Stimulated activated CD8-positive, alpha-beta memory T cell treated with anti-CD3 and anti-CD28 coated beads, Interleukin-15, amount 100 ng/mL, for 4 hours (primary cell): Measurements from ENCODE around the gene ZNF473.

ENCODE experiments used
- DNase-seq, 2 donors: peaks; one replicate each; pipeline ENCODE4 v3.0.0-alpha.2; 2020; ENCODE audit warnings: low read depth in 2 of 2

Gene ZNF473

DNA sequence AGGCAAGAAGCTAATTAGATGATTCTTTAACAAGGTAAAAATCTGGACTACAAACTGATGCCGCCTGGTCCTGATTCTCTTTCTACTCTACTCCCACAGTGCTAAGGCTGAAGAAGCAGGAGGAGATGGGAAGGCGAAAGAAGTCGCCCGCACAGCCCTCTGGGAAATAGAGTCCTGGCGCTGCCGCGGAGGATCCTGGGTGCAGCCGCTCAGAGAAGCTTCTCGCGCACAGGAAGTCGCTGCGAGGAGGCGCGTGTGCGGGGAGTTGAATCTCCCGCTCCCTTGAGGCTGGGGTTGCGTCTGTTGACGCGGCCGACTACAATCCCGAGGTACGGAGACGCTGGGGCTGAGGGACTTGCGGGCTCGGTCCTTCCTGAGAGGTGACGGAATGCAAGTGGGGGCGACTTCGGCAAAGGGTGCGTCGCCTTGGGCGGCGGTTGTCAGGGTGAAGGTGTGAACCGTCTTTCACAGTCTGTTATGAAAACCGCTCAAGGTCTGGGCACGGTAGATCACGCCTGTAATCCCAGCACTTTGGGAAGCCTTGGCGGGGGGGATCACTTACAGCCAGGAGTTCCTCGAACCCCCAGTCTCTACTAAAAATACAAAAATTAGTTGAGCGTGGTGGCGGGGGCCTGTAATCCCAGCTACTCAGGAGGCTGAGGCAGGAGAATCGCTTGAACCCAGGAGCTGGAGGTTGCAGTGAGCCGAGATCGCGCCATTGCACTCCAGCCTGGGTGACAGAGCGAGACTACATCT is at the start of gene ZNF473:
Gene ZNF473 (plus strand): TSS at position 212 of the 756 bp plus-strand sequence. CDS start 5,078 bp downstream, outside the sequence.
- DNase-seq, result peak; percentile 79 to 88

DNA sequence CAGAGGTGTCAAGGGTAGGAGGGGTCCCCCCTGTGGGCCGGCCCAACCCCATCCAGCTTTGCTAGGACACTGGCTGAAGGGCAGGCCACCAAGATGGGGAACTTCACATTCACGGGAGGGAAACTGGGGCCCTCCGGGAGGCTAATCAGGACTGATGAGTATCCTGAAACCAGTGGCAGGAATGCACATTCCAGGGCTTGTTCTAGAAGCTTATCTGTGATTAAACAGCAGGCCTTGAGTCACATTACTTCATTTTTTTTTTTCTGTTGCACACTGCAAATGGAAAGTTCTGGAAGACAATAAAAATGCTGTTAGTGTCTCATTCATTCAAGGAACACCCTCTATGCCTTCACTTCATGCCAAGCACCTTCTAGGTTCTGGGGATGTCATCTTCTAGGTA is 49.3 kb upstream of the ZNF473 start:
- DNase-seq, result no peak

DNA sequence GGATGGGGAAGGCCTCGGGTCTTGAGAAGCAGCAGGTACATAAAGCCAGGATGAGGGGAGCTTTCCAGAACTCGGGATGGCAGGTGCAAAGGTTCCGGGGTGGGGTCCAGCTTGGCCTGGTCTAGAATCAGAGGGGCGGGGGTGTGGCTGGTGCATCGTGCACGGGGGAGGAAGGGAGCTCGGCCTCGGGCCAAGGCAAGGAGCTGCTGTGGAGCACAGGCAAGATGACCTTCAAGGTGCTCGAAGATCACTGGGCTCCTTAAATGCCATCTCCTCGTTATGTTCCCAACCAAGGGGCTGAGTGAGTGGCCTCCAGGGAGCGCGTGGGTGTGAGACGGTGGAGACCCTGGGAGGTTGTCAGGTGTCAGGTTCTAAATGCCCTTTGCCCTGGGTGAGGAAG is 48.7 kb upstream of the ZNF473 start:
- DNase-seq, result no peak

GRCh38 chr19:49977881-49978280 is 47.9 kb upstream of the ZNF473 start:
- no peak for DNase-seq

DNA sequence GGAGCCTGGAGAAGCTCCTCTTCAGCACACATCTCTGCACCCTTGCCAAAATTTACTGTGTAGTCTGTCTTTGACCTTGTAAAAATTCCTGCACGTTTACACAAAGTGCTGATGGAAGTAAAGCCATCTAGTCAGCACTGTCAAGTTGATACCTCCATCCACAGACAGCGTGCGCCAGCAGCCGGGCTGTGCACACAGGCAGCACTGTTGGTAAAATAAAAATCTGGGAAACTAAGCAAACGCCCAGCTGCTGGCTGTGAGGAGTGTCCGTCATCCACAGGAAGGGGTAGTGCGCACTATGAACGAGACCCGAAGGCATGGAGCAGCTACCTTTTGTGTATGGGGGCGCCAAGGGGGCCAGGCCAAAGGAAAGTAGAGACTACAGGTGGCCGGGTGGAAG is 47.5 kb upstream of the ZNF473 start:
- DNase-seq, result no peak

- no peak for DNase-seq
These were observed 43.9 kb upstream of the ZNF473 start for GRCh38 chr19:49981603-49982593.

- DNase-seq, result peak; percentile 36 to 55
These were observed 42.1 kb upstream of the ZNF473 start for GRCh38 chr19:49983645-49984229.

GRCh38 chr19:49984491-49984890 is 41.3 kb upstream of the ZNF473 start:
- DNase-seq, result no peak

GRCh38 chr19:49985871-49986270 is 39.9 kb upstream of the ZNF473 start:
- no peak for DNase-seq

DNA sequence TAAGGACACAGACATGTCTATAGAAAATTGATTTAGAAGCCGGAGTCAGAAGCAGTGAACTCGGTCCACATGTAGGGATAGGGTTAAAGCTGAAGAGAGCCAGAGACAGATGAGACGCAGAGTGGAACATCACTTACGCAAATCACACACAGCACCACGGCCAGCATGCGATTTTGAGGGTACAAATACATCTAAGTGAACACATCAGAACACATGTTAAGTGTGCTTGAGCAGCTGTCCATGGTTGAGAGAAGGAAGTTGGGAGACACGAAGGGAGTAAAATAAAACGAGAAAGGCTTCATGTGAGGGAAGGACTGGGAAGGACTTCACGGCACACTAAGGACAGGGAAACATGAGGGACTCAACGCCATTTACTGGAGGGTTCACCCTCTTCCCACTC is 39.5 kb upstream of the ZNF473 start:
- no peak for DNase-seq

DNA sequence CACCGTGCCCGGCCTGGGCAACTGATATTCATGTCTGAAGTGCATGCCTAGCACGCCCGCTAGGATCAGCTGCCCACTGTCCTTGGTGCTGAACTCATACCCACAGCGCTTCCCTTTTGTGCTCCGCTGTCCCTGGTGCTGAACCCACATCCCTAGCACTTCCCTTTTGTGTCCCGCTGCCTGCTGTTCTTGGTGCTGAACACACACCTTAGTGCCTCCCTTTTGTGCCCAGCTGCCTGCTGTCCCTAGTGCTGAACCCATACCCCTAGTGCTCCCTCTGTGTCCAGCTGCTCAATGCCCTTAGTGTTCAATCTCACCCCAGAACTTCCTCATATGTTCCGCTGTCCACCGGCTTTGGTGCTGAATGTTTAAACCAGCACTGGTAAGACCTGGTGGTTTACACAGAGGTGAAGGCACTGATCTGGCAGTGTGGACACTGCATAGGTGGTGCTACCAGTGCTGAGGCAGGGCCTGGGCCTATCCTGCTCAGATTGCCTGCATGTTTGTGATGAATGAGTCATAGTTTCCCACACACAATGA is 38.6 kb upstream of the ZNF473 start:
- DNase-seq, result peak; percentile 22 to 34

GRCh38 chr19:49988007-49988406 is 37.8 kb upstream of the ZNF473 start:
- DNase-seq, result no peak

- no peak for DNase-seq
These were observed 37.4 kb upstream of the ZNF473 start for GRCh38 chr19:49988433-49988832.

DNA sequence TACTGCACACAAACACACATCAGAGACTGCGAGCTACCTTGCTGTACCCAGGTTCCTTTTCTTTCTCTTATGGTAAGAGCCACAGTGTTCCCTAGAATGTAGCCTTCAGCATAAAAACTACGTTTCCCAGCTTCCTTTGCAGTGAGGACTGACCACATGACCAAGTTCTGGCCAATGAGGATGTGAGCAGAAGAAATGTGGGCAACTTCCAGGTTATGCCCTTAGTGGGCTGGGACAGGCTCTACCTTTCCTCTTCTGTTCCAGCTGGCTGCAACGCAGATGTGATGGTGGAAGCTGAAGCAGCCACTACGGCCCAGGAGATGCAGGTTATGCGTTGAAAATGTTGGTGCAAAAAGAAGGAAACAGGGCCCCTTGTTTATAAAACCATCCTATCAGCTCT is 28.1 kb upstream of the ZNF473 start:
- DNase-seq, result no peak

DNA sequence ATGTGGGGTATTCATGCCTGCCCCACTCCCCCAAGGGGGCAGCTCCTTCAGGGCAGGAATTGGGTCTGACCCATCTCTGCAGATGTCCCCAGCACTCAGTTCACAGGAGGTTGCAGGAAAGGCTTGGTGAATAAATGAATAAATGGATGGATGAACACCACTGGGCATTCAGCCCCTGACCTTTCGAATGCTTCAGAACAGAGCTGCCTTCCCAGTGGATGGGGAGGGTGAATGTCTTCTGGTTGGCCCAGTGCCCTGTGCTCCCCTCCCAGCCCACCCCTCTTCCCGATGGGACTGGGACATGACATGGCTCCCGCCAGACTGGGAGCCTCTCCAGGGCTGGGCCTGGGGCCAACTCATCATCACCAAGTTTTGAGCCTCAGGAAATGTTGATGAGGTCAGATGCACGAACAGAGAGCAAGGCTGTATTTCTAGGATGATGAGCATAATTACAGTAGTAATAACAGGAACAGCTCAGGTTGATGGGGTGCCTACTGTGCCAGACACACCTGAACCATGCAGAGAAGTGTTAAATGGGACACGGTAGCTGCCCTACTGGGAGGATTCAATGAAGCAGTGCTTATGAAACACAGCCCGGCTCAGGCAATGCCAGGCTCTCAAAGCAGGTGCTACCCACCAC is 26.3 kb upstream of the ZNF473 start:
- no peak for DNase-seq

GRCh38 chr19:50000038-50000840 is 25.6 kb upstream of the ZNF473 start:
- DNase-seq, result no peak

DNA sequence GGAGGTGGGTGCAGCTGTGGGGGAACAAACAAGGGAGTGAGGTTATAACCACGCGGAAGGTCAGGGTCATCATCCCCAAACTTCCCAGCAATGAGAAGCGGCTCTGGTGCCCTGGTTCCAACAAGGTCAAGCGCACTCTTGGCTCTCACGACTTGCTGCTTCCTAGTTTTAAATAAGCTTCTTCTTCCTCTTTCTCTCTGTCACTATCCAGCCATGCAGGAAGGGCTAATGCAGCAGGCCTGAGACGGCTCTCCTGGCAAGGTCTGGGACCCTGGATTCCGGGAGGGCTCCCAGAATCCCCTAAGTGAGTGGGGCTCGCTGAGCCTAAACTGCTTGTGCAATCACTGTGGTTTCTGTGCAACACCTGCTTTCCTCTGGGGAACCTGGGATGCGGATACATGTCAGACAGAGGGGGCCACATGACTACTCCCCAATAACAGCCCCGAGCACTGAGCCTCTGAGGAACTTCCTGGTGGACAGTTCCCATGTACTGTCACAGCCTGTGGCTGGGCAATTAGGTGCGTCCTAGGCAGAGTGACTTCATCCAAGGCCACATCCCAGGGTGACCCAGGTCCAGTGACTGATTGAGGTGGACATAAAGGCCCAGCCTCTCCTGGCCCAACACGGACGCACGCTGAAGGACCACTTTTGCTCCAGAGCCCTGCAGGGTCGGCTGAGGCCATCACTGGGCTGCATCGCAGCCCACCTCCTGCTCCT is 24.8 kb upstream of the ZNF473 start:
- no peak for DNase-seq

GRCh38 chr19:50001775-50002174 is 24.0 kb upstream of the ZNF473 start:
- no peak for DNase-seq

GRCh38 chr19:50002386-50002960 is 23.3 kb upstream of the ZNF473 start:
- DNase-seq, result no peak
